HepG2 (cell line): ENCODE results near the gene NOC2L. TPM values are rescaled to one million over a fixed set of nuclear protein-coding genes. Genes with fewer than 3 reads are reported as not detected.

Source experiments
- ATAD3A ChIP-seq: sonication (generic); formaldehyde crosslinking; IDR thresholded peaks from 2 replicates; pipeline ENCODE4 v1.4.0; 2020; ENCODE audit warnings: missing genetic modification reagents
- HIVEP1 ChIP-seq: sonication (generic); formaldehyde crosslinking; IDR thresholded peaks from 2 replicates; pipeline ENCODE4 v1.4.0; 2020; ENCODE audit warnings: mild to moderate bottlenecking, missing genetic modification reagents
- HOMEZ ChIP-seq: IDR thresholded peaks from 2 replicates; pipeline ENCODE4 v1.6.1; 2016; ENCODE audit warnings: low read depth
- MIXL1 ChIP-seq: IDR thresholded peaks from 2 replicates; pipeline ENCODE4 v1.6.1; 2016
- MTF2 ChIP-seq: sonication (generic); formaldehyde crosslinking; IDR thresholded peaks from 2 replicates; pipeline ENCODE4 v1.5.0; 2020; ENCODE audit warnings: missing genetic modification reagents, borderline replicate concordance
- MXD4 ChIP-seq: IDR thresholded peaks from 2 replicates; pipeline ENCODE4 v1.6.1; 2016; ENCODE audit warnings: mild to moderate bottlenecking, missing biosample characterization, missing genetic modification reagents
- NRL ChIP-seq: sonication (generic); formaldehyde crosslinking; IDR thresholded peaks from 2 replicates; pipeline ENCODE4 v1.5.0; 2020; ENCODE audit warnings: missing genetic modification reagents, mild to moderate bottlenecking, moderate library complexity, borderline replicate concordance
- RFX1 ChIP-seq: fragments of 450-650 bp; IDR thresholded peaks from 2 replicates; pipeline ENCODE4 v1.6.1; 2017
- SAFB2 ChIP-seq: sonication (generic); formaldehyde crosslinking; IDR thresholded peaks from 2 replicates; pipeline ENCODE4 v1.5.1; 2020; ENCODE audit warnings: missing genetic modification reagents, low read depth, mild to moderate bottlenecking, borderline replicate concordance
- TAF15 ChIP-seq: fragments of 200-400 bp; formaldehyde crosslinking; IDR thresholded peaks from one replicate; pipeline ENCODE4 v1.6.1; 2018; ENCODE audit warnings: mild to moderate bottlenecking, low read depth, low read length; ENCODE audit not compliant: poor library complexity, severe bottlenecking
- ZNF777 ChIP-seq: sonication (generic); formaldehyde crosslinking; IDR thresholded peaks from 2 replicates; pipeline ENCODE4 v1.4.0; 2020; ENCODE audit warnings: missing genetic modification reagents
- polyA plus RNA-seq, 8 experiments: library from polyadenylated mRNA; depleted of rRNA in 3 of 8; stranded (reverse) in 7 of 8; unstranded in 1 of 8; fragments of >200 nt; fragmentation: Illumina TruSeq in 4 of 8; extraction: Trizol in 4 of 8; gene quantifications; 2 replicates each; pipeline versions ENCODE4 v1.2.1 to v1.2.3, GENCODE V29; 2011 to 2016; ENCODE audit warnings: low read depth in 4 of 8, missing spikeins in 1 of 8, mixed read lengths in 1 of 8; ENCODE audit not compliant: insufficient read depth in 1 of 8
- total RNA-seq, 5 experiments: library from RNA; depleted of rRNA; stranded (reverse); fragments of >200 nt; fragmentation: Illumina TruSeq; extraction: Trizol; gene quantifications; 2 replicates each; pipeline ENCODE4 v1.2.3, GENCODE V29; 2016; ENCODE audit warnings: low read depth in 1 of 5
- TF ChIP-seq, protein P1 (sequence below): sonication (generic); formaldehyde crosslinking; IDR thresholded peaks from 2 replicates; pipeline ENCODE4 v1.4.0; 2020; ENCODE audit warnings: missing genetic modification reagents, borderline replicate concordance
- TF ChIP-seq, protein P2 (sequence below): sonication (generic); formaldehyde crosslinking; IDR thresholded peaks from 2 replicates; pipeline ENCODE4 v1.5.1; 2020; ENCODE audit warnings: mild to moderate bottlenecking, missing genetic modification reagents, moderate library complexity
- TF ChIP-seq, protein P3 (sequence below): sonication (generic); formaldehyde crosslinking; IDR thresholded peaks from 2 replicates; pipeline ENCODE4 v1.4.0; 2020; ENCODE audit warnings: mild to moderate bottlenecking, missing genetic modification reagents

The NOC2L gene
- total and polyA plus RNA-seq, 2 of the 13 experiments (the other 11 are each of a cell fraction or from before 2014, with no cell fraction given) = 32.0 to 103 TPM

DNA sequence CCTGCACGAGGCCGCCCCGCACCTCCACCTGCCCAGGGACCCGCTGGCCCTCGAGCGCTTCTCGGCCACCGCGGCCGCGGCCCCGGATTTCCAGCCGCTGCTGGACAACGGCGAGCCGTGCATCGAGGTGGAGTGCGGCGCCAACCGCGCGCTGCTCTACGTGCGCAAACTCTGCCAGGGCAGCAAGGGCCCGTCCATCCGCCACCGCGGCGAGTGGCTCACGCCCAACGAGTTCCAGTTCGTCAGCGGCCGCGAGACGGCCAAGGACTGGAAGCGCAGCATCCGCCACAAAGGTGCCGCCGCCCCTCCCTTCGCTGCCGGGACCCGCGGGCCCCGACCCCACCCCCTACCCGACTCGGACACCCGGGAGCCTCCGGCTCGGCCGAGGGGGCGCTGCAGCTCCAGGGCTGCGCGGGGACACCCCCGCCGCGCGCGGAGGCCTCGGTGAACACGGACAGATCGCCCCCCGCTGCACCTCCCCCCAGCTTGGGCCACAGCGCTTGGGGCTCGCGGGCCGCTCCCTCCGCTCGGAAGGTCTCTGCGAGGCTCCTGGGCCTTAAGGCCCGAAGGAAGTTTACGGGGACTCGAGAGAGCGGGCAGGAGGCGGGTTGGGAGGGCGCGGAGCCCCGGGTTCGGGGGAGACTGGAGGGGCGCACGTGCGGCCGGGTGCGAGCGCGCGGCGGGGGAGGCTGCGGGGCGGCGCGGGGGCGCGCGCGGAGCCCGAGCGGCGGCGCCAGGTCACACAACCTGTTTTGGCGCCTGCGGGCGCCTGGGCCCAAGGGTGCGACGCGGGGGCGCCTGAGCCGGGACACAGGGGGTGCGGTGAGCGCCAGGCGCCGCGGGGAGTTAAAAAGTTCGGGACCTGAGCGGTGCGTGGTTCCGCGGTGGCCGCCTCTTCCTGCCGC, 34.1 kb downstream of the NOC2L start (continued):
- TF ChIP-seq, protein P1, sequence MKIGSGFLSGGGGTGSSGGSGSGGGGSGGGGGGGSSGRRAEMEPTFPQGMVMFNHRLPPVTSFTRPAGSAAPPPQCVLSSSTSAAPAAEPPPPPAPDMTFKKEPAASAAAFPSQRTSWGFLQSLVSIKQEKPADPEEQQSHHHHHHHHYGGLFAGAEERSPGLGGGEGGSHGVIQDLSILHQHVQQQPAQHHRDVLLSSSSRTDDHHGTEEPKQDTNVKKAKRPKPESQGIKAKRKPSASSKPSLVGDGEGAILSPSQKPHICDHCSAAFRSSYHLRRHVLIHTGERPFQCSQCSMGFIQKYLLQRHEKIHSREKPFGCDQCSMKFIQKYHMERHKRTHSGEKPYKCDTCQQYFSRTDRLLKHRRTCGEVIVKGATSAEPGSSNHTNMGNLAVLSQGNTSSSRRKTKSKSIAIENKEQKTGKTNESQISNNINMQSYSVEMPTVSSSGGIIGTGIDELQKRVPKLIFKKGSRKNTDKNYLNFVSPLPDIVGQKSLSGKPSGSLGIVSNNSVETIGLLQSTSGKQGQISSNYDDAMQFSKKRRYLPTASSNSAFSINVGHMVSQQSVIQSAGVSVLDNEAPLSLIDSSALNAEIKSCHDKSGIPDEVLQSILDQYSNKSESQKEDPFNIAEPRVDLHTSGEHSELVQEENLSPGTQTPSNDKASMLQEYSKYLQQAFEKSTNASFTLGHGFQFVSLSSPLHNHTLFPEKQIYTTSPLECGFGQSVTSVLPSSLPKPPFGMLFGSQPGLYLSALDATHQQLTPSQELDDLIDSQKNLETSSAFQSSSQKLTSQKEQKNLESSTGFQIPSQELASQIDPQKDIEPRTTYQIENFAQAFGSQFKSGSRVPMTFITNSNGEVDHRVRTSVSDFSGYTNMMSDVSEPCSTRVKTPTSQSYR (CRISPR knock-in tag) = no peak; the same call in 1 of the 2 replicates
- TF ChIP-seq, protein P2, sequence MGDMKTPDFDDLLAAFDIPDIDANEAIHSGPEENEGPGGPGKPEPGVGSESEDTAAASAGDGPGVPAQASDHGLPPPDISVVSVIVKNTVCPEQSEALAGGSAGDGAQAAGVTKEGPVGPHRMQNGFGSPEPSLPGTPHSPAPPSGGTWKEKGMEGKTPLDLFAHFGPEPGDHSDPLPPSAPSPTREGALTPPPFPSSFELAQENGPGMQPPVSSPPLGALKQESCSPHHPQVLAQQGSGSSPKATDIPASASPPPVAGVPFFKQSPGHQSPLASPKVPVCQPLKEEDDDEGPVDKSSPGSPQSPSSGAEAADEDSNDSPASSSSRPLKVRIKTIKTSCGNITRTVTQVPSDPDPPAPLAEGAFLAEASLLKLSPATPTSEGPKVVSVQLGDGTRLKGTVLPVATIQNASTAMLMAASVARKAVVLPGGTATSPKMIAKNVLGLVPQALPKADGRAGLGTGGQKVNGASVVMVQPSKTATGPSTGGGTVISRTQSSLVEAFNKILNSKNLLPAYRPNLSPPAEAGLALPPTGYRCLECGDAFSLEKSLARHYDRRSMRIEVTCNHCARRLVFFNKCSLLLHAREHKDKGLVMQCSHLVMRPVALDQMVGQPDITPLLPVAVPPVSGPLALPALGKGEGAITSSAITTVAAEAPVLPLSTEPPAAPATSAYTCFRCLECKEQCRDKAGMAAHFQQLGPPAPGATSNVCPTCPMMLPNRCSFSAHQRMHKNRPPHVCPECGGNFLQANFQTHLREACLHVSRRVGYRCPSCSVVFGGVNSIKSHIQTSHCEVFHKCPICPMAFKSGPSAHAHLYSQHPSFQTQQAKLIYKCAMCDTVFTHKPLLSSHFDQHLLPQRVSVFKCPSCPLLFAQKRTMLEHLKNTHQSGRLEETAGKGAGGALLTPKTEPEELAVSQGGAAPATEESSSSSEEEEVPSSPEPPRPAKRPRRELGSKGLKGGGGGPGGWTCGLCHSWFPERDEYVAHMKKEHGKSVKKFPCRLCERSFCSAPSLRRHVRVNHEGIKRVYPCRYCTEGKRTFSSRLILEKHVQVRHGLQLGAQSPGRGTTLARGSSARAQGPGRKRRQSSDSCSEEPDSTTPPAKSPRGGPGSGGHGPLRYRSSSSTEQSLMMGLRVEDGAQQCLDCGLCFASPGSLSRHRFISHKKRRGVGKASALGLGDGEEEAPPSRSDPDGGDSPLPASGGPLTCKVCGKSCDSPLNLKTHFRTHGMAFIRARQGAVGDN (CRISPR knock-in tag) = peak; percentile 3; the same call in 1 of the 2 replicates
- no peak for TF ChIP-seq MXD4 (CRISPR knock-in tag)
- TF ChIP-seq RFX1 = no peak
- no peak for TF ChIP-seq HIVEP1 (CRISPR knock-in tag)
- no peak for TF ChIP-seq HOMEZ (CRISPR knock-in tag)
- TF ChIP-seq, protein P3, sequence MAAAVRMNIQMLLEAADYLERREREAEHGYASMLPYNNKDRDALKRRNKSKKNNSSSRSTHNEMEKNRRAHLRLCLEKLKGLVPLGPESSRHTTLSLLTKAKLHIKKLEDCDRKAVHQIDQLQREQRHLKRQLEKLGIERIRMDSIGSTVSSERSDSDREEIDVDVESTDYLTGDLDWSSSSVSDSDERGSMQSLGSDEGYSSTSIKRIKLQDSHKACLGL (CRISPR knock-in tag) = peak; percentile 24; the same call in 1 of the 2 replicates
- TF ChIP-seq MTF2 (CRISPR knock-in tag) = peak; percentile 94; the same call in 1 of the 2 replicates
- peak; percentile 73 for TF ChIP-seq ZNF777 (CRISPR knock-in tag)
- no peak for TF ChIP-seq TAF15
- TF ChIP-seq MIXL1 (CRISPR knock-in tag) = no peak
- TF ChIP-seq ATAD3A (CRISPR knock-in tag) = no peak
- 0 out of 2 replicates have a peak, but pooled peaks have one; percentile 24 for TF ChIP-seq NRL
- TF ChIP-seq SAFB2 = no peak
